K562 (cell line): ENCODE data around the gene GMDS. TPM values are rescaled to one million over a fixed set of nuclear protein-coding genes. Genes with fewer than 3 reads are reported as not detected.

Experiments
- ATF7 ChIP-seq: fragments of 450-650 bp; IDR thresholded peaks from 2 replicates; pipeline ENCODE4 v1.7.1; 2014; ENCODE audit warnings: mild to moderate bottlenecking, moderate library complexity
- CBX1 ChIP-seq: sonication (generic); IDR thresholded peaks from 2 replicates; pipeline ENCODE4 v1.6.1; 2016; ENCODE audit warnings: antibody characterized with exemption, low read depth, mild to moderate bottlenecking
- GATAD2B ChIP-seq: fragments of 450-650 bp; IDR thresholded peaks from 2 replicates; pipeline ENCODE4 v1.6.1; 2017; ENCODE audit warnings: mild to moderate bottlenecking, borderline replicate concordance
- HDAC6 ChIP-seq: IDR thresholded peaks from 2 replicates; pipeline ENCODE4 v1.6.1; 2012; ENCODE audit warnings: low read depth, mild to moderate bottlenecking, control low read depth, inconsistent platforms, low read length, moderate library complexity
- KDM4B ChIP-seq, 2 experiments: fragments of 450-650 bp in 1 of 2; sonication (generic) in 1 of 2; IDR thresholded peaks; 2 replicates each; pipeline ENCODE4 v1.6.1; 2016 to 2017; ENCODE audit warnings: borderline replicate concordance in 2 of 2, antibody characterized with exemption in 1 of 2, low read depth in 1 of 2, mild to moderate bottlenecking in 1 of 2
- KDM5B ChIP-seq: fragments of 200-600 bp; sonication (generic); IDR thresholded peaks from 2 replicates; pipeline ENCODE4 v1.6.1; 2012; ENCODE audit warnings: low read depth, mild to moderate bottlenecking, moderate library complexity, low read length, control low read depth, inconsistent platforms; ENCODE audit not compliant: insufficient replicate concordance
- MBD2 ChIP-seq: sonication (generic); IDR thresholded peaks from 2 replicates; pipeline ENCODE4 v1.6.1; 2016; ENCODE audit warnings: low read depth, borderline replicate concordance
- RB1 ChIP-seq: fragments of 450-650 bp; IDR thresholded peaks from 2 replicates; pipeline ENCODE4 v1.6.1; 2017; ENCODE audit warnings: low read depth, mild to moderate bottlenecking
- RBBP5 ChIP-seq: fragments of 200-600 bp; sonication (generic); IDR thresholded peaks from 2 replicates; pipeline ENCODE4 v1.6.1; 2012; ENCODE audit warnings: borderline replicate concordance, mild to moderate bottlenecking, low read length, control low read depth, inconsistent platforms; ENCODE audit not compliant: insufficient read depth, poor library complexity, severe bottlenecking
- SIN3A ChIP-seq, 2 experiments: fragments of 150-350 bp in 1 of 2; IDR thresholded peaks; 2 replicates each; pipeline ENCODE4 v1.6.1; 2011 to 2016; ENCODE audit warnings: borderline replicate concordance in 2 of 2, low read depth in 2 of 2, low read length in 2 of 2, mild to moderate bottlenecking in 2 of 2, moderate library complexity in 2 of 2; ENCODE audit not compliant: control insufficient read depth in 1 of 2
- SMC3 ChIP-seq: conservative IDR thresholded peaks from 2 replicates; pipeline ENCODE4 v1.6.1; 2011; ENCODE audit warnings: low read depth, low read length, improper control_type of control experiment; ENCODE audit not compliant: insufficient read depth
- ZC3H4 ChIP-seq: sonication (generic); formaldehyde crosslinking; IDR thresholded peaks from 2 replicates; pipeline ENCODE4 v1.9.0; 2021; ENCODE audit warnings: missing genetic modification reagents, borderline replicate concordance
- polyA plus RNA-seq, 8 experiments: library from polyadenylated mRNA; depleted of rRNA in 4 of 8; stranded (reverse) in 5 of 8; unstranded in 3 of 8; fragments of >200 nt; fragmentation: Nextera tagmentation in 2 of 8; fragmentation: Illumina TruSeq in 1 of 8; extraction: Ambion mirVana in 2 of 8; extraction: Trizol in 1 of 8; gene quantifications; 2 replicates each; pipeline versions ENCODE4 v1.2.1 to v1.2.3, GENCODE V29; 2011 to 2014; ENCODE audit warnings: inconsistent platforms in 1 of 8, missing spikeins in 1 of 8
- total RNA-seq, 7 experiments: library from RNA; depleted of rRNA in 6 of 7; stranded (reverse); fragments of >200 nt in 6 of 7; fragmentation: Illumina TruSeq in 2 of 7; extraction: Trizol in 2 of 7; gene quantifications; 2 replicates each; pipeline versions ENCODE4 v1.2.1 to v1.2.3, GENCODE V29; 2011 to 2021; ENCODE audit warnings: low replicate concordance in 1 of 7
- TF ChIP-seq, protein P1 (sequence below): IDR thresholded peaks from 3 replicates; pipeline ENCODE4 v1.6.1; 2011; ENCODE audit warnings: borderline replicate concordance, mild to moderate bottlenecking, moderate library complexity; ENCODE audit not compliant: insufficient read length; ENCODE audit errors: extremely low read depth
- TF ChIP-seq, protein P2 (sequence below), 2 experiments: fragments of 450-650 bp; IDR thresholded peaks; 2 replicates each; pipeline ENCODE4 v1.6.1; 2016
- TF ChIP-seq, protein P3 (sequence below), 3 experiments: fragments of 200-800 bp in 1 of 3; sonication (Bioruptor generic) in 1 of 3; sonication (generic) in 1 of 3; formaldehyde crosslinking in 1 of 3; IDR thresholded peaks; 2 replicates each; pipeline versions ENCODE4 v1.6.1 to v1.8.0; 2016 to 2022; ENCODE audit warnings: mild to moderate bottlenecking in 2 of 3, missing compliant biosample characterization in 2 of 3, missing genetic modification characterization in 2 of 3, missing genetic modification reagents in 1 of 3
- TF ChIP-seq, protein P4 (sequence below), 2 experiments: IDR thresholded peaks in 1 of 2; conservative IDR thresholded peaks in 1 of 2; 2 replicates each; pipeline ENCODE4 v1.6.1; 2016; ENCODE audit warnings: low read depth in 2 of 2, mild to moderate bottlenecking in 1 of 2, missing compliant biosample characterization in 1 of 2, missing genetic modification characterization in 1 of 2, moderate library complexity in 1 of 2

The GMDS gene
- total and polyA plus RNA-seq, 9 of the 15 experiments (the other 6 are each of a cell fraction or from before 2014, with no cell fraction given), result 0.48 to 31.8 (median 13.4) TPM

DNA sequence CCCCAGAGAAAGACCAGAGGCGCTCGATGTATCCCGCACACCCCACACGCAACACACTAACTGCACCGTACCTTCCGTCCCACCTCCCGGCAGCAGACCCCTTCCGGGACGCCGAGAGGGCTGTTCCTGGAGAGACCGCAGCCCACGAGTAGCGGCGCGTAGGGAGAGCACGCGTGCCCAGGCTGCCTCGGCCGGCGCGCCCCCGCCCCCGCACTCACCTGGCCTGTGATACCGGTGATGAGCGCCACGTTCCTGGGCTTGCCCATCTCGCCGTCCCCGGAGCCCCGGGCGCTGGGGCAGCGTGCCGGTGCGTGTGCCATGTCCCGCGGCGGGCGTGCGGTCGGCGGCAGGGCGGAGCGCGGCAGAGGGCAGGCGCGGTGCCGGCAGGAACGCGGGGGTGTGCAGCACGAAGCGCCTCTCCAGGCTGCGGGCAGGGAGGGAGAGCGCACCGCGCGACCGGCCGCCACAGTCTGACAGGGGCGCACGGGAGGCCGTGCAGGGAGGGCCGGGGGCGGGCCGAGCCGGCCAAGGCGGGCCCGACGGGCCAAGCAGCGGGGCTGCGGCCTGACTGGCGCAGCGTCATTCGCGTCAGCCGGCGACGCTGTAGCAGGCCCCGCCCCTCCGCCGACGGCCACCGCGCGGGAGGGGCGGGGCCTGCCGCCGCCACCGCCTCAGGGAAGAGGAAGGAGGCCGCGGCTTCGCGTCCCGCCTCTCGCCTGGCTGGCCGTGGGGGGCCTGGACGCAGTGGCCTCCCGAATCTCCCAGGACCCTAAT, at the start of gene GMDS (continued):
- TF ChIP-seq, protein P1, sequence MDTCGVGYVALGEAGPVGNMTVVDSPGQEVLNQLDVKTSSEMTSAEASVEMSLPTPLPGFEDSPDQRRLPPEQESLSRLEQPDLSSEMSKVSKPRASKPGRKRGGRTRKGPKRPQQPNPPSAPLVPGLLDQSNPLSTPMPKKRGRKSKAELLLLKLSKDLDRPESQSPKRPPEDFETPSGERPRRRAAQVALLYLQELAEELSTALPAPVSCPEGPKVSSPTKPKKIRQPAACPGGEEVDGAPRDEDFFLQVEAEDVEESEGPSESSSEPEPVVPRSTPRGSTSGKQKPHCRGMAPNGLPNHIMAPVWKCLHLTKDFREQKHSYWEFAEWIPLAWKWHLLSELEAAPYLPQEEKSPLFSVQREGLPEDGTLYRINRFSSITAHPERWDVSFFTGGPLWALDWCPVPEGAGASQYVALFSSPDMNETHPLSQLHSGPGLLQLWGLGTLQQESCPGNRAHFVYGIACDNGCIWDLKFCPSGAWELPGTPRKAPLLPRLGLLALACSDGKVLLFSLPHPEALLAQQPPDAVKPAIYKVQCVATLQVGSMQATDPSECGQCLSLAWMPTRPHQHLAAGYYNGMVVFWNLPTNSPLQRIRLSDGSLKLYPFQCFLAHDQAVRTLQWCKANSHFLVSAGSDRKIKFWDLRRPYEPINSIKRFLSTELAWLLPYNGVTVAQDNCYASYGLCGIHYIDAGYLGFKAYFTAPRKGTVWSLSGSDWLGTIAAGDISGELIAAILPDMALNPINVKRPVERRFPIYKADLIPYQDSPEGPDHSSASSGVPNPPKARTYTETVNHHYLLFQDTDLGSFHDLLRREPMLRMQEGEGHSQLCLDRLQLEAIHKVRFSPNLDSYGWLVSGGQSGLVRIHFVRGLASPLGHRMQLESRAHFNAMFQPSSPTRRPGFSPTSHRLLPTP, result no peak
- TF ChIP-seq KDM4B (IDR thresholded peaks at IDR 0.05; ENCODE audit: borderline replicate concordance in 2 of 2, low read depth in 1 of 2) (peak in 1 of 2 experiments; percentile 48; a peak in 1 of 4 replicates), GATAD2B (peak; percentile 97), HDAC6 (no peak), RBBP5 (peak; percentile 91), ZC3H4 (CRISPR knock-in tag) (peak; percentile 49; the same call in 1 of the 2 replicates), ATF7 (peak; percentile 71), CBX1 (0 out of 2 replicates have a peak, but pooled peaks have one; percentile 7), MBD2 (no peak), SMC3 (no peak), SIN3A (IDR thresholded peaks at IDR 0.05; ENCODE audit: borderline replicate concordance in 2 of 2, control insufficient read depth in 1 of 2, low read depth in 2 of 2, low read length in 2 of 2) (peak in 1 of 2 experiments; percentile 82; a peak in 1 of 4 replicates), KDM5B (peak; percentile 86), RB1 (peak; percentile 86; the same call in 1 of the 2 replicates)
- TF ChIP-seq, protein P2, sequence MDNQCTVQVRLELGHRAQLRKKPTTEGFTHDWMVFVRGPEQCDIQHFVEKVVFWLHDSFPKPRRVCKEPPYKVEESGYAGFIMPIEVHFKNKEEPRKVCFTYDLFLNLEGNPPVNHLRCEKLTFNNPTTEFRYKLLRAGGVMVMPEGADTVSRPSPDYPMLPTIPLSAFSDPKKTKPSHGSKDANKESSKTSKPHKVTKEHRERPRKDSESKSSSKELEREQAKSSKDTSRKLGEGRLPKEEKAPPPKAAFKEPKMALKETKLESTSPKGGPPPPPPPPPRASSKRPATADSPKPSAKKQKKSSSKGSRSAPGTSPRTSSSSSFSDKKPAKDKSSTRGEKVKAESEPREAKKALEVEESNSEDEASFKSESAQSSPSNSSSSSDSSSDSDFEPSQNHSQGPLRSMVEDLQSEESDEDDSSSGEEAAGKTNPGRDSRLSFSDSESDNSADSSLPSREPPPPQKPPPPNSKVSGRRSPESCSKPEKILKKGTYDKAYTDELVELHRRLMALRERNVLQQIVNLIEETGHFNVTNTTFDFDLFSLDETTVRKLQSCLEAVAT (IDR thresholded peaks at IDR 0.05), result no peak
- TF ChIP-seq, protein P3, sequence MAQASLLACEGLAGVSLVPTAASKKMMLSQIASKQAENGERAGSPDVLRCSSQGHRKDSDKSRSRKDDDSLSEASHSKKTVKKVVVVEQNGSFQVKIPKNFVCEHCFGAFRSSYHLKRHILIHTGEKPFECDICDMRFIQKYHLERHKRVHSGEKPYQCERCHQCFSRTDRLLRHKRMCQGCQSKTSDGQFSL (CRISPR knock-in tag; IDR thresholded peaks at IDR 0.05), result peak; percentile 46; the same call in 1 of the 2 replicates
- TF ChIP-seq, protein P3 (tag; IDR thresholded peaks at IDR 0.05), result no peak
- TF ChIP-seq, protein P4, sequence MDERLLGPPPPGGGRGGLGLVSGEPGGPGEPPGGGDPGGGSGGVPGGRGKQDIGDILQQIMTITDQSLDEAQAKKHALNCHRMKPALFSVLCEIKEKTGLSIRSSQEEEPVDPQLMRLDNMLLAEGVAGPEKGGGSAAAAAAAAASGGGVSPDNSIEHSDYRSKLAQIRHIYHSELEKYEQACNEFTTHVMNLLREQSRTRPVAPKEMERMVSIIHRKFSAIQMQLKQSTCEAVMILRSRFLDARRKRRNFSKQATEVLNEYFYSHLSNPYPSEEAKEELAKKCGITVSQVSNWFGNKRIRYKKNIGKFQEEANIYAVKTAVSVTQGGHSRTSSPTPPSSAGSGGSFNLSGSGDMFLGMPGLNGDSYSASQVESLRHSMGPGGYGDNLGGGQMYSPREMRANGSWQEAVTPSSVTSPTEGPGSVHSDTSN (CRISPR knock-in tag; IDR thresholded peaks at IDR 0.05; ENCODE audit: low read depth), result no peak
- TF ChIP-seq, protein P4 (tag; conservative IDR thresholded peaks at IDR 0.05; ENCODE audit: low read depth), result no peak
